PFSK-1 (cell line): ENCODE results near the gene RAD51B.

ENCODE experiments used
- FOXP2 ChIP-seq: optimal IDR thresholded peaks from 2 replicates; pipeline ENCODE3; 2011; ENCODE audit warnings: borderline replicate concordance, control low read depth, inconsistent platforms; ENCODE audit not compliant: insufficient read depth; ENCODE audit errors: extremely low read length, extremely low read depth
- POLR2AphosphoS5 ChIP-seq: IDR thresholded peaks from 2 replicates; pipeline ENCODE4 v1.6.1; 2012; ENCODE audit warnings: low read depth, mild to moderate bottlenecking, control low read depth, low read length, moderate library complexity
- REST ChIP-seq, 2 experiments: IDR thresholded peaks; 2 replicates each; pipeline versions ENCODE4 v1.6.1 to v1.8.0; 2011 to 2012; ENCODE audit warnings: low read depth in 2 of 2, low read length in 2 of 2, control low read depth in 1 of 2, inconsistent platforms in 1 of 2, mild to moderate bottlenecking in 1 of 2, moderate library complexity in 1 of 2; ENCODE audit not compliant: insufficient read depth in 1 of 2
- SIN3A ChIP-seq: IDR thresholded peaks from 2 replicates; pipeline ENCODE4 v1.6.1; 2012; ENCODE audit warnings: mild to moderate bottlenecking, low read length, moderate library complexity, borderline replicate concordance; ENCODE audit not compliant: insufficient read depth
- TAF1 ChIP-seq: IDR thresholded peaks from 2 replicates; pipeline ENCODE4 v1.6.1; 2012; ENCODE audit warnings: low read length, control low read depth, borderline replicate concordance; ENCODE audit not compliant: insufficient read depth

The RAD51B gene

GRCh38 chr14:68653804-68654203, 834.2 kb downstream of the RAD51B start:
- TF ChIP-seq SIN3A (no peak), POLR2AphosphoS5 (no peak), REST (IDR thresholded peaks at IDR 0.05; ENCODE audit: insufficient read depth in 1 of 2, low read depth in 2 of 2, low read length in 2 of 2) (no peak), FOXP2 (no peak), TAF1 (no peak)

- no peak for TF ChIP-seq FOXP2
- no peak for TF ChIP-seq REST (IDR thresholded peaks at IDR 0.05; ENCODE audit: insufficient read depth in 1 of 2, low read depth in 2 of 2, low read length in 2 of 2)
- TF ChIP-seq POLR2AphosphoS5, result no peak
- TF ChIP-seq SIN3A, result no peak
- TF ChIP-seq TAF1, result no peak
These were observed 834.9 kb downstream of the RAD51B start for GRCh38 chr14:68654471-68654941.

GRCh38 chr14:68655021-68655831, 835.6 kb downstream of the RAD51B start:
- no peak for TF ChIP-seq REST (IDR thresholded peaks at IDR 0.05; ENCODE audit: insufficient read depth in 1 of 2, low read depth in 2 of 2, low read length in 2 of 2)
- TF ChIP-seq POLR2AphosphoS5, result no peak
- no peak for TF ChIP-seq TAF1
- TF ChIP-seq SIN3A, result no peak
- no peak for TF ChIP-seq FOXP2

GRCh38 chr14:68655911-68656316, 836.3 kb downstream of the RAD51B start:
- TF ChIP-seq SIN3A (no peak), TAF1 (no peak), FOXP2 (no peak), REST (IDR thresholded peaks at IDR 0.05; ENCODE audit: insufficient read depth in 1 of 2, low read depth in 2 of 2, low read length in 2 of 2) (no peak), POLR2AphosphoS5 (no peak)

GRCh38 chr14:68656452-68656851, 836.9 kb downstream of the RAD51B start:
- TF ChIP-seq SIN3A, result no peak
- no peak for TF ChIP-seq POLR2AphosphoS5
